ENCODE data around the gene MARCHF10. TPM values are rescaled to one million over a fixed set of nuclear protein-coding genes. Genes with fewer than 3 reads are reported as not detected.

MARCHF10 gene
- total and polyA plus RNA-seq, 2 of the 4 experiments (the other 2 are of a cell fraction): 0.18 to 0.74 TPM

- Histone ChIP-seq H3K18ac (ENCODE audit: low read depth, low read length) (no peak overlapping the region), H2BK5ac (ENCODE audit: low read depth, low read length, poor library complexity, severe bottlenecking) (no peak overlapping the region), H3K14ac (replicated peaks; ENCODE audit: low read depth, low read length) (no peak overlapping the region), H3K4me3 (ENCODE audit: insufficient read depth, low read depth, low read length) (no peak overlapping the region), H3K9me1 (ENCODE audit: insufficient read depth, low read length) (peaks cover 10% of the 10 kb centered on the region; the same call in 1 of the 2 replicates), H3K4me1 (ENCODE audit: control insufficient read depth, insufficient read depth, low read length) (peaks cover 23% of the 10 kb centered on the region), H2AK5ac (ENCODE audit: low read depth, low read length) (no peak overlapping the region; the same call in 1 of the 2 replicates), H2BK120ac (ENCODE audit: low read depth, low read length) (0 out of 2 replicates have a peak overlapping the region, but pooled peaks have one; percentile 11), H2BK15ac (ENCODE audit: low read depth, low read length) (no peak overlapping the region), H4K8ac (ENCODE audit: low read depth in 2 of 2, low read length in 2 of 2) (no peak overlapping the region), H3K36me3 (ENCODE audit: control insufficient read depth, insufficient read depth, low read length) (no peaks in the 10 kb centered on the region), H2AK9ac (replicated peaks; ENCODE audit: low read depth, low read length, poor library complexity) (no peak overlapping the region), H4K91ac (ENCODE audit: insufficient read depth, low read depth, low read length) (peak overlapping the region; percentile 15; the same call in 1 of the 2 replicates), H3K79me1 (ENCODE audit: low read depth in 1 of 2, low read length in 2 of 2) (no peaks in the 10 kb centered on the region), H2BK20ac (ENCODE audit: low read depth, low read length) (no peak overlapping the region), H3K27me3 (ENCODE audit: control insufficient read depth, insufficient read depth, low read length) (no peaks in the 10 kb centered on the region), H3K23ac (ENCODE audit: low read depth, low read length) (no peak overlapping the region), H3K4ac (ENCODE audit: low read depth, low read length) (no peak overlapping the region), H3K9ac (ENCODE audit: low read depth, low read length) (no peak overlapping the region), H3K56ac (ENCODE audit: extremely low read depth, insufficient read depth, low read length) (no peak overlapping the region), H3K9me3 (ENCODE audit: control insufficient read depth, insufficient read depth, low read length) (no peaks in the 10 kb centered on the region), H3K27ac (ENCODE audit: insufficient read depth, low read length) (no peak overlapping the region), H4K20me1 (ENCODE audit: insufficient read depth, low read length) (no peaks in the 10 kb centered on the region), H3K4me2 (ENCODE audit: low read depth, low read length) (no peak overlapping the region), H4K5ac (ENCODE audit: low read depth, low read length) (no peak overlapping the region), H2AFZ (replicated peaks; ENCODE audit: low read length, poor library complexity) (no peak overlapping the region)
- ChIA-PET POLR2A (ENCODE audit: unreplicated experiment) (no interaction called here), CTCF (no interaction called here)
- intact Hi-C loops (cut with micrococcal nuclease) (no loop called here), dilution Hi-C loops (cut with HindIII; ENCODE audit: low sequenced_read_pairs, unreplicated experiment) (no loop called here), in situ Hi-C loops (cut with MboI; ENCODE audit: low sequenced_read_pairs) (no loop called here)
- no TSS peak for BruUV-seq (replicated peaks)
- TF ChIP-seq CEBPB (IDR thresholded peaks at IDR 0.05; ENCODE audit: low read depth, low read length) (no peak), MXI1 (IDR thresholded peaks at IDR 0.05; ENCODE audit: borderline replicate concordance, low read depth, low read length) (no peak), MAZ (IDR thresholded peaks at IDR 0.05; ENCODE audit: borderline replicate concordance, low read depth, low read length) (no peak), NFE2L2 (IDR thresholded peaks at IDR 0.05; ENCODE audit: low read depth, low read length) (no peak), RCOR1 (IDR thresholded peaks at IDR 0.05; ENCODE audit: insufficient replicate concordance, low read length) (no peak), USF2 (IDR thresholded peaks at IDR 0.05; ENCODE audit: low read depth, low read length) (no peak), MAFK (IDR thresholded peaks at IDR 0.05; ENCODE audit: low read depth, low read length) (no peak), RAD21 (IDR thresholded peaks at IDR 0.05; ENCODE audit: low read length) (no peak), RFX5 (IDR thresholded peaks at IDR 0.05; ENCODE audit: low read depth, low read length) (no peak), SMC3 (IDR thresholded peaks at IDR 0.05; ENCODE audit: low read depth, low read length) (no peak), CHD1 (IDR thresholded peaks at IDR 0.05; ENCODE audit: low read depth, low read length) (no peak), FOS (IDR thresholded peaks at IDR 0.05; ENCODE audit: low read depth, low read length) (no peak), CTCF (conservative IDR thresholded peaks at IDR 0.05; ENCODE audit: low read depth, low read length) (no peak), POLR2A (IDR thresholded peaks at IDR 0.05; ENCODE audit: low read depth, low read length) (no peak), BHLHE40 (IDR thresholded peaks at IDR 0.05; ENCODE audit: low read depth, low read length) (no peak), ELK1 (IDR thresholded peaks at IDR 0.05; ENCODE audit: borderline replicate concordance, low read depth, low read length) (no peak)
- ATAC-seq (ENCODE audit: low read depth) (no peak), DNase-seq (no peak)
- 83% methylated on average over 1 of the region's 4 CpGs; no CpG with 5 or more reads in 1 of the 2 experiments for WGBS, 2 experiments (ENCODE audit: extremely low coverage in 2 of 2, insufficient read length in 1 of 2)
Measured at GRCh38 chr17:62756198-62756597, 51.9 kb downstream of the MARCHF10 start.

All from IMR-90 (cell line).